Skin epidermis (tissue), 12 donors: ENCODE data around the gene CKLF.
"Not testable (repeated sequence)": the region's sequence is repeated elsewhere in the genome, so short reads cannot be mapped to it uniquely, and the experiment has no call there.

Experiments used
- H3K27ac ChIP-seq, 21 experiments: fragments of 200-600 bp; sonication (generic) in 11 of 21; one replicate each; pipeline ENCODE4 v1.5.0; 2020; ENCODE audit warnings: mild to moderate bottlenecking in 3 of 21, inconsistent platforms in 2 of 21, moderate library complexity in 2 of 21
- H3K4me3 ChIP-seq, 7 experiments: fragments of 200-600 bp; sonication (generic) in 2 of 7; one replicate each; pipeline ENCODE4 v1.5.0; 2020; ENCODE audit warnings: inconsistent platforms in 2 of 7, mild to moderate bottlenecking in 2 of 7, moderate library complexity in 1 of 7

Gene CKLF

GRCh38 chr16:66588981-66589713, 36.8 kb downstream of the CKLF start:
- H3K27ac ChIP-seq: peak overlapping the region in 1 of 21 experiments; percentile 37

DNA sequence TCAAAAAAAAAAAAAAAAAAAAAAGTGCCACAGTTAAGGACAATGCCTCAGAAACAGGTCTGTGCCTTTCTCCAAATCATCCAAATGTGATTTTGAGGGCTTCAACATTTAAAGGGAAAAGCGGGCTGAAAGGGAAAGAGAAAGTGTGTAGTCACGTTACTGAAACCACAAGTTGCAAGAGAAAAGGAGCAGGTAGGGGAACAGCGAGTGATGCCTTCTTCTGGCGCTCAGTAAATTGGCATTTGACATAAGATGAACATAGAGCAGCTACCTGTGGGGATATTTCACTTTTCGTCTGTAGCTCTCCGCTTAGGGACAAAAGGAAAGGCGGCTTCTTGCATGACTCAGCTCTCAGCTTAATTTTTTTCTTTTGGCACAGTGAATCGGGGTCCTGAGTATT, 37.9 kb downstream of the CKLF start:
- Histone ChIP-seq H3K4me3 (peak overlapping the region in 2 of 7 experiments; percentile 11 to 24), H3K27ac (peak overlapping the region in 2 of 21 experiments; percentile 16 to 30)

More at GRCh38 chr16:66588981-66589713, 36.8 kb downstream of the CKLF start:
- H3K4me3 ChIP-seq: no peak overlapping the region

DNA sequence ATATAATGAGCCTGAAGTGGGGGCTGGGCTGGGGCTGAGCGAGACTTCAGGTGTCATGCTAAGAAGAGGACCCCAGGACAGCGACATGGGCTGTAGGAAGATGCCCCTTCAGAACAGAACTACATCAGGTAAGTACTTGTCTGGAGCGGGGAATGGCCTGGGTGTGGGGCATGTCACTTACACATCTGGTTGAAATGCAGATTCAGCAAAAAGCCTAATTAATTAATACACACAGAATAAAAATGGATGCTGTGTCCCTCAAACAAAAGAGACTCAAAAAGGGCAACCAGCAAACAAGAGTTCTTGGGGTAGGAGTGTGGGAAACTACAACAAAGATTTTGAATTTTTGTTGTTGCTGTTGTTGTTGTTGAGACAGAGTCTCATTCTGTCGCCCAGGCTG, 38.6 kb downstream of the CKLF start:
- H3K27ac ChIP-seq: no peak overlapping the region
- no peak overlapping the region for H3K4me3 ChIP-seq

DNA sequence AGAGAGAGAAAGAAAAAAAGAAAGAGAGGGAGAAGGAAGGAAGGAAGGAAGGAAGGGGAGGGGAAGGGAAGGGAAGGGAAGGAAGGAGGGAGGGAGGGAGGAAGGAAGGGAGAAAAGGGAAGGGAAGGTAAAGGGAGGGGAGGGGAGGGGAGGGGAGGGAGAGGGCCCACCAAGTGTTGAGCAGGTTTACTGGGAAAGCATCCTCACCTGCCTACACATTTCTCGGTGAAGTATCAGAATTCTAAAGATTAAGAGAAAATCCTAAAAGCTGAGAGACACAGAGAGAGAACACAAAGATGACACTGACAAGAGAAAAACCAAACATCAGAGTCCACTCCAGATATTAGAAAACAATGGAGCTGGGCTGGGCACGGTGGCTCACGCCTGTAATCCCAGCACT, 39.9 kb downstream of the CKLF start:
- Histone ChIP-seq H3K27ac (no peak overlapping the region), H3K4me3 (no peak overlapping the region)

DNA sequence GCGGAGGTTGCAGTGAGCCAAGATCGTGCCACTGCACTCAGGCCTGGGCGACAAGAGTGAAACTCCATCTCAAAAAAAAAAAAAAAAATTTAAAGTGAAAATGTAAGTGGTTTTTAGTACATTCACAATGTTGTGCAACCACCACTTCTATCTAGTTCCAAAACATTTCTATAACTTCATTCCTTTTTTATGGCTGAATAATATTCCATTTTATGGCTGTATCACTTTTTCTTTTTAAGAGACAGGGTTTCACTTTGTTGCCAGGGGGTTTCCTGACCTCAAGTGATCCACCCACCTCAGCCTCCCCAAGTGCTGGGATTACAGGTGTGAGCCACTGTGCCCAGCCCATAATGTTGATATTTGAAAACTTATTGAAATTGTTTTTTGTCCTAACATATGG, 40.4 kb downstream of the CKLF start:
- H3K27ac ChIP-seq: no peak overlapping the region
- H3K4me3 ChIP-seq: no peak overlapping the region

DNA sequence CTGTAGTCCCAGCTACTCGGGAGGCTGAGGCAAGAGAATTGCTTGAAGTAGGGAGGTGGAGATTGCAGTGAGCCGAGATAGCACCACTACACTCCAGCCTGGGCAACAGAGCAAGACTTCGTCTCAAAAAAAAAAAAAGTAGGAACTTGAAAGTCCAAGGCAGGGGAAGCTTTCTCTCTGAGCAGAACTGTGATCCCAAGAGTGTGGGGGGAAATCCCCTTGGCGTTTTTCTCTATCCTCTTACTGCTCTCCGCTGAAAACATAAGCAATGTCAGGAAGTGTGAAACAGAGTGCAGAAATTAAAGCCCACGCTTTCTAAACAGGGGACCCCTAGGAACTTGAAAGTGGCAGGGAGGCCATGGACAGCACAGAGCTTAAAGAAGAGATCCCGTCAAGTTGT, 42.4 kb downstream of the CKLF start:
- Histone ChIP-seq H3K27ac (no peak overlapping the region), H3K4me3 (no peak overlapping the region)

DNA sequence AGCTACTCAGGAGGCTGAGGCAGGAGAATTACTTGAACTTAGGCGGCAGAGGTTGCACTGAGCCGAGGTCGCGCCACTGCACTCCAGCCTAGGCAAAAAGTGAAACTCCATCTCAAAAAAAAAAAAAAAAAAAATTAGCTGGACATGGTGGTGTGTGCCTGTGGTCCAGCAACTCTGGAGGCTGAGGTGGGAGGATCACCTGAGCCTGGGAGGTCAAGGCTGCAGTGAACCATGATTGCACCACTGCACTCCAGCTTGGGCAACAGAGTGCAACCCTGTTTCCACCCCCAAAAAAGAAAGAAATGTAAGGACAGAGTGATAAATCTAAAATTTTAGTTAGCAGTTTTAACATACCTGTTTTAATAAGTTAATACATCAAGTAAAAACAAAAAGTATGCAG, 44.2 kb downstream of the CKLF start:
- H3K4me3 ChIP-seq, H3K27ac ChIP-seq: not testable (repeated sequence)

DNA sequence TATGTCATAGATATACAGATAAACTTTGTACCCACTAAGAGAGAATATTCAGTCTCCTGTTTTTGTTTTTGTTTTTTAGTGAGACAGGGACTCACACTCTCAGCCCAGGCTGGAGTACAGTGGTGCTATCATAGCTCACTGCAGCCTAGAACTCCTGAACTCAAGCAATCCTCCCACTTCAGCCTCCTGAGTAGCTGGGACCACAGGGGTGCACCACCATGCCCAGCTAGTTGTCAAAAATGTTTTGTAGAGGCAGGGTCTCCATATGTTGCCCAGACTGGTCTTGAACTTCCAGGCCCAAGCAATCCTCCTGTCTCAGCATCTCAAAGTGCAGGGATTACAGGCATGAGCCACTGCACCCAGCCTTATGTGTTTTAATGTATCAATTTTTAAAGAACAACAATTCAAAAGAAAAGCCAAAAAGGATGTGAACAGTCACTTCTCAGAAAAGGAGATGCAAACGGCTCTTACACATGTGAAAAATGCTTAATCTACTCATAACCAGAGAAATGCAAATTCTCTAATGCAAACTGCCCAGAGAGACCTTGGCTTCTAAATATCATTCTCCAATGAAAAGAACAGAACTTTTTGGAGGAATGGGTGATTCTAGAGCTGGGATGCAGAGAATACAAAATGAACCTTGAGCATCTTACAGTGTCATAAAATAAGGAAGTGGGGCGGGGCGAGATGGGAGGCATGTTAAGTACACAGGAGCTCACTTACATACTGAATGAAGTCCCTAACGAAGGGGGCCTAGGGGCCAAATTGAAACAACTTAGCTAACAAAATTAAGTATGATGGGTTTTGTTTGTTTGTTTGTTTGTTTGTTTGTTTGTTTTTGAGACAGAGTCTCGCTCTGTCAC, 44.8 kb downstream of the CKLF start:
- H3K27ac ChIP-seq: no peak overlapping the region
- H3K4me3 ChIP-seq: no peak overlapping the region

DNA sequence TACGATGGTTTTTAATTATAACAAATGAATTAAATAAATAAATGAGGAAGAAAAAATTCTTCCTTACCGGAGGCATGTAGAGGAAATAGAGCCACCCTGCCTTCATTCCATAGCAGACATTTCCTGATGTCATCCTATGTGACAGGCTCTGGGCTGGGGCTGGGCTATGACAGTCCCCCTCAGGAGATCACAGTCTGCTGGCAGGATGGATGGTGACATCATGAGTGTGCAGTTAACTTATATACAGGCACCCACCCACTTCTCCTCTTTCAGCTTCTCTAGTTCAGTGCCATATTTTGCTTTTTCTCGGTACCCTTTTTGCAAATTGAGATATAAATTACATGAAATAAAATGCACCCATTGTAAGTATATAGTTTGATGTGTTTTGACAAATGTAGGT, 45.7 kb downstream of the CKLF start:
- Histone ChIP-seq H3K27ac (no peak overlapping the region), H3K4me3 (no peak overlapping the region)

GRCh38 chr16:66599726-66600125, 47.4 kb downstream of the CKLF start:
- H3K4me3 ChIP-seq: no peak overlapping the region
- no peak overlapping the region for H3K27ac ChIP-seq

GRCh38 chr16:66600477-66600876, 48.1 kb downstream of the CKLF start:
- Histone ChIP-seq H3K27ac (no peak overlapping the region), H3K4me3 (no peak overlapping the region)

DNA sequence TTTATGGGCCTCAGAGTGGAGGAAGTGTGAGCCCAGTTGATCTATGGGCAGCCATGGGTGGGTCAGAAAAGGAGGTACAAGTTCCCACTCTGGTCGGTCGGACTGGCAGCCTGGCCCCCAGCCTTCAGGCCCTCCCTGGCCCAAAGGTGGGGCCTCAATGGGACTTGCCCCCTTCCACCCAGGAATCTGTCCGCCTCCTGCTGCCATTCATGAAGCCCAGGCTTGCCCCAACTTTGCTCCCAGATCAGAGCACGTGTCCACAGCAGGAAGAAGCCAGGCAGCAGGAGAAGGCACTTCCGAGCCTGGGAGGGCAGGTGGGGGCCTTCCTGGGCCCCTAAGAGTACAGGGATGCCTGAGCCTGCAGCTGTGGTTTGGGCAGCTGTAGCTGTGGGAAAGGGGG, 49.1 kb downstream of the CKLF start:
- Histone ChIP-seq H3K4me3 (no peak overlapping the region), H3K27ac (no peak overlapping the region)

- Histone ChIP-seq H3K27ac (peak overlapping the region; percentile 52 to 99 (median 92)), H3K4me3 (peak overlapping the region; percentile 65 to 98 (median 84))
These were observed 51.4 kb downstream of the CKLF start for GRCh38 chr16:66603537-66604375.

- H3K27ac ChIP-seq: peak within 1 kb of the TSS; percentile 69 to 99 (median 92)
- H3K4me3 ChIP-seq: peak within 1 kb of the TSS; percentile 65 to 98 (median 84)
These were observed 52.2 kb downstream of the CKLF start, which contains the start of gene CMTM3 for GRCh38 chr16:66604376-66605176. Gene CMTM3 (plus strand): TSS chr16:66604704. CDS start chr16:66604806, 102 bp downstream.

GRCh38 chr16:66605177-66605978, 53.0 kb downstream of the CKLF start:
- H3K4me3 ChIP-seq: peak overlapping the region; percentile 65 to 98 (median 84)

GRCh38 chr16:66605979-66606751, 53.8 kb downstream of the CKLF start:
- Histone ChIP-seq H3K4me3 (peak overlapping the region; percentile 65 to 98 (median 84)), H3K27ac (peak overlapping the region in 19 of 21 experiments; percentile 76 to 99 (median 93))

More at GRCh38 chr16:66605177-66605978, 53.0 kb downstream of the CKLF start:
- H3K27ac ChIP-seq: peak overlapping the region; percentile 69 to 99 (median 92)
